Colonic mucosa (tissue), 4 donors: ENCODE data around the gene TTC9B. TPM values are rescaled to one million over a fixed set of nuclear protein-coding genes. Genes with fewer than 3 reads are reported as not detected.

Source experiments
- DNase-seq: peaks from one replicate; pipeline ENCODE4 v3.0.0-alpha.2; 2020
- H3K27ac ChIP-seq: fragments of 200-600 bp; one replicate; pipeline ENCODE4 v1.8.0; 2021
- H3K27me3 ChIP-seq: fragments of 200-600 bp; one replicate; pipeline ENCODE4 v1.8.0; 2021
- H3K36me3 ChIP-seq: fragments of 200-600 bp; one replicate; pipeline ENCODE4 v1.8.0; 2021
- H3K4me1 ChIP-seq: fragments of 200-600 bp; one replicate; pipeline ENCODE4 v1.8.0; 2021; ENCODE audit warnings: mild to moderate bottlenecking
- H3K4me3 ChIP-seq: fragments of 200-600 bp; one replicate; pipeline ENCODE4 v1.8.0; 2021
- H3K9ac ChIP-seq, 2 donors: one replicate each; pipeline ENCODE4 v1.7.0; 2013; ENCODE audit warnings: control low read depth in 2 of 2, low read depth in 2 of 2, low read length in 2 of 2
- H3K9me3 ChIP-seq: fragments of 200-600 bp; one replicate; pipeline ENCODE4 v1.8.0; 2021
- intact Hi-C: fragments of 100-400 bp; cut with DNase I; formaldehyde crosslinking; loops from one replicate; pipeline ENCODE4 v1.14.1; 2022
- total RNA-seq, 2 donors: library from RNA; stranded (reverse); fragmentation: NEBNext Ultra II Directional in 1 of 2; extraction: Animal tissue kit (Norgen Biotek cat#: 25700) in 1 of 2; gene quantifications; one replicate each; pipeline ENCODE4 v1.2.1, GENCODE V29; 2021
- TF ChIP-seq, protein P1 (sequence below): fragments of 200-600 bp; IDR thresholded peaks from one replicate; pipeline ENCODE4 v1.8.0; 2022; ENCODE audit warnings: antibody characterized with exemption, mild to moderate bottlenecking
- donor health status: healthy.
- donor health status: DM: no; HTN: no; CAD: no.
- donor health status: DM: no; HTN: no; CAD: no.

TTC9B gene
- total RNA-seq, 2 donors from 2014 or later = 0.30 to 0.69 TPM

DNA sequence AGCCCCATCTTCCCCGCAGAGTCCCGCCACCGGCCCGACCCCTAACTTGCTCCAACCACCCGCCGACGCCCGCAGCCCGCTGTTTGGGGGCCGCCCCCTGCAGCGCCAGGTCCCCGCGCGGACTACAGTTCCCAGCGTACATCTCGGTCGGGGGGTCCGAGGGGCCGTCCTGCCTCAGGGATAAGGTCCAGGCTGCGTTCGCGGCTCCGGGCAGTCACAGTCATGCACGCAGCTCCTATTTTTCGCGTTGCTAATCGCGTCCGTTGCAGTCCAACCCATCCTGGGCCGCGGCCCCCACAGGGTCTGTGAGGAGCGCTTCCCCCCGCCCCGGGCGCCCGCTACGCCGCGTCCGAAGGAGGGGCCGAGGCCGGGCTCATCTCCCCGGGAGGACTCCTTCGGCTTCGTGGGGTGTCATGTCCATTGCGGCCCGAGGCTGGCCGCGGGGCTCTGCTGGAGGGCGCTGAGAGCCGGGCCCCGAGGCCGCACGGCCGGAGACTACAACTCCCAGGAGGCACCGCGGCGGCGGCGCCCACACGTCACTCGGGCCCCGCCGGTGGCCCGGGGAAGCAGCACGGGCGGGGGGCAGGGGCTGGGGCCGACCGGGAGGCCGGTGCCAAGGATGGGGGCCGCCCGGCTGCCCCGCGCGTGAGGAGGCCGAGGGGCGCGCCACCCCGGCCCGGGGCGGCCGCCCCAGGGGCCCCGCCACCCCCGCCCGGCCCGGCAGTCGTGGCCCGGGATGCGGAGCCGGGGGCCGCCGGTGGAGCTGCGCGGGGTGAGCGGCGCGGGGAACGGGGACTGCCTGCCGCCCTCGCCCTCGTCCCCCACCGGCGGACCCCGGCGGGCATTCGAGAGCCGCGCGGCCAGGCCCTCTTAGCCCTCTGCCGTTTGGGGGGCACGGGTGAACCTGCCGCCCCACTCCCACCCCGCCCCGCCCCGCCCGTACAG lies 27.0 kb downstream of the TTC9B start, which contains the start of gene MAP3K10:
Gene MAP3K10 (plus strand): TSS at position 536 of the 945 bp plus-strand sequence. CDS start 606 bp downstream, outside the sequence.
- Histone ChIP-seq H3K27me3 (no peaks in the 10 kb centered on the region), H3K9me3 (no peaks in the 10 kb centered on the region), H3K9ac (peak within 1 kb of the TSS; percentile 63 to 87), H3K4me3 (peak within 1 kb of the TSS; percentile 69), H3K27ac (peak within 1 kb of the TSS; percentile 85), H3K36me3 (no peaks in the 10 kb centered on the region), H3K4me1 (peaks cover 4% of the 10 kb centered on the region)
- intact Hi-C loops = no loop called here
- DNase-seq = peak; percentile 75
- TF ChIP-seq, protein P1, sequence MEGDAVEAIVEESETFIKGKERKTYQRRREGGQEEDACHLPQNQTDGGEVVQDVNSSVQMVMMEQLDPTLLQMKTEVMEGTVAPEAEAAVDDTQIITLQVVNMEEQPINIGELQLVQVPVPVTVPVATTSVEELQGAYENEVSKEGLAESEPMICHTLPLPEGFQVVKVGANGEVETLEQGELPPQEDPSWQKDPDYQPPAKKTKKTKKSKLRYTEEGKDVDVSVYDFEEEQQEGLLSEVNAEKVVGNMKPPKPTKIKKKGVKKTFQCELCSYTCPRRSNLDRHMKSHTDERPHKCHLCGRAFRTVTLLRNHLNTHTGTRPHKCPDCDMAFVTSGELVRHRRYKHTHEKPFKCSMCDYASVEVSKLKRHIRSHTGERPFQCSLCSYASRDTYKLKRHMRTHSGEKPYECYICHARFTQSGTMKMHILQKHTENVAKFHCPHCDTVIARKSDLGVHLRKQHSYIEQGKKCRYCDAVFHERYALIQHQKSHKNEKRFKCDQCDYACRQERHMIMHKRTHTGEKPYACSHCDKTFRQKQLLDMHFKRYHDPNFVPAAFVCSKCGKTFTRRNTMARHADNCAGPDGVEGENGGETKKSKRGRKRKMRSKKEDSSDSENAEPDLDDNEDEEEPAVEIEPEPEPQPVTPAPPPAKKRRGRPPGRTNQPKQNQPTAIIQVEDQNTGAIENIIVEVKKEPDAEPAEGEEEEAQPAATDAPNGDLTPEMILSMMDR = no peak

DNA sequence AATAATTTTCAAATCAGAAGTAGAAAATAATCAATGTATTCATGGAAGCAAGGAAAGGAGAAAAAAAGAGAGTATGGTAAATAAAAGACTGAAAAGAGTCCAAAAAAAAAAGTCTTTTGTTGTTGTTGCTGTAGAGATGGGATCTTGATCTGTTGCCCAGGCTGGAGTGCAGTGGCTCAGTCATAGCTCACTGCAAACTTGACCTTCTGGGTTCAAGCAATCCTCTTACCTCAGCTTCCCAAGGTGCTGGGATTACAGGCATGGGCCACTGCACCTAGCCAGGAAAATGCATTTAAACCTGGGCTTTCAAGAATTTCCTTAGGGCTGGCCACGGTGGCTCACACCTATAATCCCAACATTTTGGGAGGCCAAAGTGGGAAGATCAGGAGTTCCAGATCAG lies 33.9 kb downstream of the TTC9B start:
- intact Hi-C loops = no loop called here
- Histone ChIP-seq H3K36me3 (no peaks in the 10 kb centered on the region), H3K27ac (no peak overlapping the region), H3K4me3 (no peak overlapping the region), H3K9ac (no peak overlapping the region), H3K27me3 (no peaks in the 10 kb centered on the region), H3K9me3 (no peaks in the 10 kb centered on the region), H3K4me1 (no peaks in the 10 kb centered on the region)
- DNase-seq = no peak
- TF ChIP-seq, protein P1 = no peak

GRCh38 chr19:40178756-40179155 lies 39.4 kb downstream of the TTC9B start:
- Histone ChIP-seq H3K4me1 (no peaks in the 10 kb centered on the region), H3K9ac (no peak overlapping the region), H3K27ac (no peak overlapping the region), H3K9me3 (no peaks in the 10 kb centered on the region), H3K36me3 (no peaks in the 10 kb centered on the region), H3K4me3 (no peak overlapping the region), H3K27me3 (no peaks in the 10 kb centered on the region)
- DNase-seq = no peak
- intact Hi-C loops = no loop called here
- TF ChIP-seq, protein P1 = no peak

DNA sequence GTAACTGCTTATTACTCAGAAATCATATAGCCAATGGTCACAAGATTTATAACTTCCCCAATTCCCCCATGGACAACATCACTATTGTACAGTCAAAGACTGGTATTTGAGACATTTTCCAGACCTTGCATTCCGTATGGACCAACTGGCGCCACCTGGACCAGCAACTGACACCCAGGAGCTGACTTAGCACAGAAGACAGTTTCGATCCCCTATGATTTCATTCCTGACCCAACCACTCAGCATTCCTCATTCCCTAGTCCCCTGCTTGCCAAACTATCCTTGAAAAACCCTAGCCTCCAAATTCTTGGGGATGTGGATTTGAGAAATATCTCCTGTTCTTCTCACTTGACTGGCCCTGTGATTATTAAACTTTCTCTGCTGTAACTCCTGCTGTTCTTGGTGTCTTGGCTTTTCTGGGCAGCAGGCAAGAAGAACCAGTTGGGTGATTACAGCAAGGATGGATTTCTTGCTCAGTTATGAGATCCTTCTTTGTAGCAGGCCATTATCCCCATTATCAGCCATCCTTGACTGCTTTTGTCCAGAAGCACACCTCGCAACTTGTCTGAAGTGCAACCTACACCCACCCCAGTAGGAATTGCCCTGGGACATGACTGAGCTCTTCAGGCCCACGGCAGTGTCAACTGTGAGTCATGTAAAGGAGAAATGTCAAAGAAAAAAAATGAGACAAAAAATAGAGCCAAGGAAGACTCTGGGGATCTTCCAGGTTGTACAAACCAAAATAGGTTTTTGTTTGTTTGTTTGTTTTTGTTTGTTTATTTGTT lies 40.7 kb downstream of the TTC9B start:
- H3K27ac ChIP-seq = no peak overlapping the region
- H3K4me3 ChIP-seq = no peak overlapping the region
- H3K9ac ChIP-seq = no peak overlapping the region
- TF ChIP-seq, protein P1 = no peak
- intact Hi-C loops = no loop called here
- no peaks in the 10 kb centered on the region for H3K9me3 ChIP-seq
- H3K27me3 ChIP-seq = no peaks in the 10 kb centered on the region
- no peaks in the 10 kb centered on the region for H3K36me3 ChIP-seq
- no peak for DNase-seq
- H3K4me1 ChIP-seq = no peaks in the 10 kb centered on the region

- no peak for DNase-seq
- intact Hi-C loops = no loop called here
- H3K4me1 ChIP-seq = no peaks in the 10 kb centered on the region
- no peak overlapping the region for H3K4me3 ChIP-seq
- H3K27me3 ChIP-seq = no peaks in the 10 kb centered on the region
- no peaks in the 10 kb centered on the region for H3K36me3 ChIP-seq
- no peak overlapping the region for H3K9ac ChIP-seq
- no peaks in the 10 kb centered on the region for H3K9me3 ChIP-seq
- TF ChIP-seq, protein P1 = no peak
- H3K27ac ChIP-seq = no peak overlapping the region
Measured at GRCh38 chr19:40175820-40176219, 42.4 kb downstream of the TTC9B start.
